Ascending aorta (tissue), 2 donors: ENCODE results near the gene PIAS4. TPM values are rescaled to one million over a fixed set of nuclear protein-coding genes. Genes with fewer than 3 reads are reported as not detected.
A peak's percentile ranks its signal among the peaks of the same experiment; 100 is the strongest.

ENCODE experiments used
- DNase-seq, 2 donors: peaks; one replicate each; pipeline ENCODE4 v3.0.0-alpha.2; 2019; ENCODE audit warnings: low spot score in 2 of 2
- H3K27ac ChIP-seq, 2 donors: fragments of 200-600 bp; sonication (generic); one replicate each; pipeline ENCODE4 v1.5.1; 2016 to 2017; ENCODE audit warnings: mild to moderate bottlenecking in 1 of 2
- H3K27me3 ChIP-seq: fragments of 200-600 bp; sonication (generic); one replicate; pipeline ENCODE4 v1.5.1; 2017
- H3K36me3 ChIP-seq, 2 donors: fragments of 200-600 bp; sonication (generic); one replicate each; pipeline ENCODE4 v1.5.1; 2016
- H3K4me1 ChIP-seq, 2 donors: fragments of 200-600 bp; sonication (generic); one replicate each; pipeline ENCODE4 v1.5.1; 2016 to 2017; ENCODE audit warnings: mild to moderate bottlenecking in 1 of 2
- H3K4me3 ChIP-seq, 2 donors: fragments of 200-600 bp; sonication (generic); one replicate each; pipeline ENCODE4 v1.5.1; 2016 to 2017; ENCODE audit warnings: mild to moderate bottlenecking in 1 of 2
- H3K9me3 ChIP-seq, 2 donors: fragments of 200-600 bp; sonication (generic); one replicate each; pipeline ENCODE4 v1.5.1; 2016
- intact Hi-C: fragments of 100-400 bp; cut with DNase I; formaldehyde crosslinking; loops from one replicate; pipeline ENCODE4 v1.15.1; 2023
- total RNA-seq: library from RNA; depleted of rRNA; stranded (reverse); fragments of >200 nt; gene quantifications from one replicate; pipeline ENCODE4 v1.1.0, GENCODE V29; 2016
- TF ChIP-seq, protein P1 (sequence below), 3 experiments: fragments of 200-600 bp in 2 of 3; fragments of 450-650 bp in 1 of 3; sonication (generic) in 2 of 3; IDR thresholded peaks; one replicate each; pipeline ENCODE4 v1.5.1; 2016 to 2019; ENCODE audit warnings: antibody characterized with exemption in 3 of 3, mild to moderate bottlenecking in 1 of 3, moderate library complexity in 1 of 3

Gene PIAS4
- total RNA-seq, 1 donor from 2014 or later = 30.8 TPM

DNA sequence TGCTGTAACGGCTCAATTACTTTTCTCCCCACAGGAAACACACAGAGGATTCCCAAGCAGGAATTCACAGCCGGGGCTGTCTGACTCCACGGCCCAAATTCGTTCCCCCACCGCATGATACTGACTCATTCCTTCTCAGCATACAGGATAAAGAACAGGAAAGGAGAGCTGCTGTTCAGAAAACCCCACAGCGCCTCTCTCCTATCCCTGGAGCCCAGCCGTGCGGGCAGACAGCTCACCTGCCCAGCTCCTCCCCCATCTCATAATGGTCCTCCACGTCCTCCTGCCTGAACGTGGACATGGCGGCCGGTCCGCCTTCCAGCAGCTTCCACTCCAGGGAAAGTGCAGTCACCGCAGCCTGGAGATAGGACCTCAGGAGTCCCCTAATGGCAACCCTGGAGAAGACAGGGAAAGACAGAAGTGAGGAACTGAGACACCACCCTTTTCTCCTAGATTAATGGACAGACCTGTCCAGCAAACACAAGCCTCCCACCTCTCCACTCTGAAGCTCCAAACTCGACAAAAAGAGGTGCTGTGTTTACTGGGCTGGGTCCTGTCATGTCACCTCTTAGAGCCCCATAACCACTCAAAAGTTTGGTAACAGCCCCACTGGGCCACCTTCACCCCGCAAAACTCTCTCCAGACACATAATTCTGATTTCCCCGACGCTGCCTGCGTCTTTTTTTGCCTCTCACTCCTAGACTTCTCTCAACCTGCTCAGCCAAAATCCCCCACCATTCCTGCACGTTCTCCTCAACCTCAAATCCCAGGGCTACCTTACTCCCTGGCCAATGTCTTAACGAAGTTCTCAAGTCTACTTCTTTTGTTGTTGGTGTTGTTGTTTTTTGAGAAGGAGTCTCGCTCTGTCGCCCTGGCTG lies 37.9 kb upstream of the PIAS4 start:
- Histone ChIP-seq H3K27me3 (no peaks in the 10 kb centered on the region), H3K4me3 (peak overlapping the region; percentile 78 to 98), H3K4me1 (peaks cover 29 to 43% of the 10 kb centered on the region in 2 donors), H3K36me3 (peaks cover 33 to 40% of the 10 kb centered on the region in 2 donors), H3K27ac (peak overlapping the region; percentile 99 to 100), H3K9me3 (no peaks in the 10 kb centered on the region)
- TF ChIP-seq, protein P1, sequence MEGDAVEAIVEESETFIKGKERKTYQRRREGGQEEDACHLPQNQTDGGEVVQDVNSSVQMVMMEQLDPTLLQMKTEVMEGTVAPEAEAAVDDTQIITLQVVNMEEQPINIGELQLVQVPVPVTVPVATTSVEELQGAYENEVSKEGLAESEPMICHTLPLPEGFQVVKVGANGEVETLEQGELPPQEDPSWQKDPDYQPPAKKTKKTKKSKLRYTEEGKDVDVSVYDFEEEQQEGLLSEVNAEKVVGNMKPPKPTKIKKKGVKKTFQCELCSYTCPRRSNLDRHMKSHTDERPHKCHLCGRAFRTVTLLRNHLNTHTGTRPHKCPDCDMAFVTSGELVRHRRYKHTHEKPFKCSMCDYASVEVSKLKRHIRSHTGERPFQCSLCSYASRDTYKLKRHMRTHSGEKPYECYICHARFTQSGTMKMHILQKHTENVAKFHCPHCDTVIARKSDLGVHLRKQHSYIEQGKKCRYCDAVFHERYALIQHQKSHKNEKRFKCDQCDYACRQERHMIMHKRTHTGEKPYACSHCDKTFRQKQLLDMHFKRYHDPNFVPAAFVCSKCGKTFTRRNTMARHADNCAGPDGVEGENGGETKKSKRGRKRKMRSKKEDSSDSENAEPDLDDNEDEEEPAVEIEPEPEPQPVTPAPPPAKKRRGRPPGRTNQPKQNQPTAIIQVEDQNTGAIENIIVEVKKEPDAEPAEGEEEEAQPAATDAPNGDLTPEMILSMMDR (IDR thresholded peaks at IDR 0.05) = no peak
- peak; percentile 58 to 89 for DNase-seq
- intact Hi-C loops = loop anchor here (5.0 kb wide), 2 partner anchors 98 to 297 kb away; partner anchors contain the start of gene ZBTB7A

DNA sequence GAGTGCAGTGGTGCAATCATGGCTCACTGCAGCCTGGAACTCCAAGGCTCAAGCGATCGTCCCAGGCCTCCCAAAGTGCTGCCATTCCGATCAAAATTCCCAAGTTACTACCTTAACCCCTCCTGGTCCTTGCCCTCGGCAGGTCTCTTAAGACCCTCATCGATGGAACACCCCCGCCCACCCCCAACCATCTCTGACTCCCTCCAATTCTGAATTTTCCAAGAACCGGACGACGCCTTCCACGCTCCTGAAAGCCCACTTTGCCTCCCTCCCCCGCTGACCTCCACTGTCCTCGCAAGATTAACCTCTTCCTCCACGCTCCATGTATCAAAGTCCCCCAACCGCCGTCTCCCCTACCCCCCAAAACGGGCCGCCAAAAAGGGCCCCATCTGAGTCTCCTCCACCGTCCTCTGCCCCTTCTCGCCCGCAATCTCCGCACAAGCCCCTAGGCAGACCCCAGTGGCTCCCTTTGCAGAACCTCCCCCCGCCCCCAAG lies 37.2 kb upstream of the PIAS4 start:
- H3K27me3 ChIP-seq = no peaks in the 10 kb centered on the region
- H3K9me3 ChIP-seq = no peaks in the 10 kb centered on the region
- TF ChIP-seq, protein P1 (IDR thresholded peaks at IDR 0.05) = no peak
- intact Hi-C loops = no loop called here
- peaks cover 27 to 37% of the 10 kb centered on the region in 2 donors for H3K36me3 ChIP-seq
- H3K4me3 ChIP-seq = peak overlapping the region; percentile 78 to 98
- H3K4me1 ChIP-seq = peaks cover 29 to 39% of the 10 kb centered on the region in 2 donors
- no peak for DNase-seq
- peak overlapping the region; percentile 99 to 100 for H3K27ac ChIP-seq

DNA sequence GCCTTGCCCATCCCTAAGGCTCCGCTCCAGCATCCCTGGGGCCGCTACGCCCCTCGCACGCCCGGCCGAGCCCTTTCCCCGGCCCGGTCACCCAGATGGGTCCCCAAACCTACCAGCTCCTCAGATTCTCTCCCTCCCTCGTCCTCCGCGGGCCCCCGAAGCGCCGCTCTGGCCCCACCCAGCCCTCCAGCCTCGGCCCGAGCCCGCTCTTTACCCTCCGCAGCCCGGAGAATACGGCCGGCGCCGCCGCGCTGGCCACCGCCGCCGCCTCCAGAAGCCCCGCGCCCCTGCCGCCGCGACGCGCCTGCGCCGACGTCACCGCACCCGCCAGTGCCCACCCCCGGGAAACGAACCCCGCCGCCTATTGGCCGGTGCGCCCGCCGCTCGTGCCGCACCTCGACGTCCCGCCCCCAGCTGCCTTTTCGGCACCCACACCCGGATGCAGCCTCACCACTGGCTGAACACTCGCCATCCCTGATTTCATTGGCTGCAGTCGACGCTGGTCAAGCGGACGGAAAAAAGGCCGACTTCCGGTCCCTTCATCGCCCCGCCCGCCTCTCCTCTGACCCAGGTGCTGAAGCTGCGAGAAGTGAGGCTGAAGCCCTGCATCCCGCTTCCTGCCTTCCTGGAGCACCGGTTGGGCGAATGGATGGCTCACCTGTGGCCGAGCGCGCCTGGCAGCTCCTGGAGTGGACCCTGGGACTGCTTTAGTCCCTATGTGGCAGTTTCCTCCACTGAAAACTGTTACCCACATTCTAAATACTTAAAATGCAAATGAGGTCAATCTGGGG lies 36.5 kb upstream of the PIAS4 start, which contains the start of gene DAPK3:
DAPK3 (minus strand) TSS at position 292 of the 791 bp plus-strand sequence. CDS start 1,364 bp downstream, outside the sequence.
- intact Hi-C loops = loop anchor here (1.0 kb wide), 2 partner anchors 14 to 36 kb away; partner anchors contain the start of genes EEF2 and PIAS4
- Histone ChIP-seq H3K4me3 (peak within 1 kb of the TSS; percentile 78 to 98), H3K27ac (peak within 1 kb of the TSS; percentile 99 to 100), H3K4me1 (peaks cover 28 to 33% of the 10 kb centered on the region in 2 donors), H3K36me3 (peaks cover 30 to 37% of the 10 kb centered on the region in 2 donors), H3K9me3 (no peaks in the 10 kb centered on the region), H3K27me3 (no peaks in the 10 kb centered on the region)
- TF ChIP-seq, protein P1 (IDR thresholded peaks at IDR 0.05) = no peak
- DNase-seq = peak; percentile 89 to 98

DNA sequence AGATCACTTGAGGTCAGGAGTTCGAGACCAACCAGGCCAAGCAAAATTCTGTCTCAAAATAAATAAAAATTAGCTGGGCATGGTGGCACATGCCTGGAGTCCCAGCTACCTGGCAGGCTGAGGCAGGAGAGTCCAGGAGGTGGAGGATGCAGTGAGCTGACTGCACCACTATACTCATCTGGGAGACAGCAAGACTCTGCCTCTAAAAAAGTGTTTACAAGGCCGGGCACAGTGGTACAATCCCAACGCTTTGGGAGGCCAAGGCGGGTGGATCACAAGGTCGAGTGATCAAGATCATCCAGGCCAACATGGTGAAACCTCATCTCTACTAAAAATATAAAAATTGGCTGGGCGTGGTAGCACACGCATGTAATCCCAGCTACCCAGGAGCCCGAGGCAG lies 32.4 kb upstream of the PIAS4 start:
- DNase-seq = no peak
- intact Hi-C loops = no loop called here
- Histone ChIP-seq H3K4me3 (no peak overlapping the region), H3K4me1 (no peaks in the 10 kb centered on the region), H3K36me3 (peaks cover 49 to 55% of the 10 kb centered on the region in 2 donors), H3K27ac (no peak overlapping the region), H3K9me3 (no peaks in the 10 kb centered on the region), H3K27me3 (no peaks in the 10 kb centered on the region)
- TF ChIP-seq, protein P1 (IDR thresholded peaks at IDR 0.05) = no peak

DNA sequence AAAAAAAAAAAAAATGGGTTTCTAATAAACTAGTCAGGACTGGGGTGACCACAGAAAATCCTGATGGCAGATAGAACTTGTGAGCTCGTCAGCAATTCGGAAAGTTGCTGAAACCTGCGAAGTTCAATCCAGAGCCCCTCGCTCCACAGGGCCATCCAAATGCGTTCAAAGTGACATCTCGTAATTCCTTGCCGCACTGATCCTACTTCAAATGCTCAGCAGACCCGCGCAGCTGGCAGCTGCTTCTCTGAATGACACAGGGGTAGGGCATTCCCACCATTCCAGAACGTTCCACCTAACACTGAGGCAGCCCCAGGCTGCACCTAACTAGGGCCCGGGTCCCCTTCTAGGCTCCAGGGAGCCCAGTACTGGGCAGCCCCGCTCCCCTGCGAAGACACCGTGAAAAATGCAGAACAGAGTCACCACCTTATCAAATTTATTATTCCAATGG lies 31.9 kb upstream of the PIAS4 start:
- Histone ChIP-seq H3K4me3 (no peak overlapping the region), H3K27ac (no peak overlapping the region), H3K27me3 (no peaks in the 10 kb centered on the region), H3K4me1 (no peaks in the 10 kb centered on the region), H3K36me3 (peaks cover 55 to 61% of the 10 kb centered on the region in 2 donors), H3K9me3 (no peaks in the 10 kb centered on the region)
- TF ChIP-seq, protein P1 (IDR thresholded peaks at IDR 0.05) = no peak
- intact Hi-C loops = no loop called here
- no peak for DNase-seq
